GM19025 (cell line): Measurements from ENCODE around the gene KAZN.

Experiments used
- ATAC-seq: cut with Tn5 transposase; IDR thresholded peaks from one replicate; pipeline ENCODE4 v1.9.1; 2021; ENCODE audit warnings: mild to moderate bottlenecking, low read depth, moderate library complexity; ENCODE audit not compliant: unreplicated experiment

The KAZN gene

DNA sequence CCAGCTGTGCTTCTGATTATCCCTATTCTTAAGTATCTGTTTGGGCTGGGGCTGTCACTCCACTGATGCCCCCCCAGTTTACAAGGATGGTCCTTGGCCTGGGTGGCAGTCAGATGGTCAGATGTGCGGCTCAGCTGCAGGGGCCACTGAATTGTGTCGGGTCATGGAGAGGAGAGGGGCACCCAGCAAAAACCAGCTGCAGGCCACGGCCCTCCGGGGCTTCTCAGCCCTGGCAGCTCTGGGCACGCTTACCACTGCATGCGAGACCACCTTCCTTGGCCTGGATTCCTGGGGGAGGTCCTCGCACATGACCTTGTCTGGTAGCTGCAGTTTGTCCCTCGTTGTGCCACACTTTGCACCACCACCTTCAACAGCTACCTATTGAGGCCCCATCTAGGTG lies 390.2 kb downstream of the KAZN start:
- no peak for ATAC-seq

DNA sequence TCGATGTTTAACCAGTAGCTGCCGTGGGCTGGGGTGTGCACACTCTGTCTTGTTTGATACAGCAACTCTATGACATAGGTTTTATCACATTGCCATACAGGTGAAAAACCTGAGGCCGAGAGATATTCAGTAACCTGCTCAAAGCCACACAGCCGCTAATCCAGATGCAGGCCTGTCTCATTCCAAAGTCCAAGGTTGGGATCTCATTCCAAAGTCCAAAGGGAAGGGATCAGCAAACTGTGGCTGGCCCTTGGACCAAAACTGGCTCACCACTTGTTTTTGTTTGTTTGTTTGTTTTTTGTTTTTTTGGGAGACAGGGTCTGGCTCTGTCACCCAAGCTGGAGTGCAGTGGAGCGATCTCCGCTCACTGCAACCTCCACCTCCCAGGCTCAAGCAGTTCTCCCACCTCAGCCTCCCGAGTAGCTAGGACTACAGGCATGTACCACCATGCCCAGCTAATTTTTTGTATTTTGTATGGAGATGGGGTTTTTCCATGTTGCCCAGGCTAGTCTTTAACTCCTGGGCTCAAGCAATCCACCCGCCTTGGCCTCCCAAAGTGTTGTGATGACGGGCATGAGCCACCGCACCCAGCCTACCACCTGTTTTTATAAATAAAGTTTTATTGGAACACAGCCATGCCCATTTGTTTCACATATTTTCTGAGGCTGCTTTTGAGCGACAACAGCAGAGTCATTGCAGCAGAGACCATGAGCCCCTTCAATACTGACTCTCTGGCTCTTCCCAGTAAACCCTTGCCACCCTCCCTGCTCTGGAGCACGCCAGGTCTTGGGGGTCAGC lies 391.6 kb downstream of the KAZN start:
- no peak for ATAC-seq

DNA sequence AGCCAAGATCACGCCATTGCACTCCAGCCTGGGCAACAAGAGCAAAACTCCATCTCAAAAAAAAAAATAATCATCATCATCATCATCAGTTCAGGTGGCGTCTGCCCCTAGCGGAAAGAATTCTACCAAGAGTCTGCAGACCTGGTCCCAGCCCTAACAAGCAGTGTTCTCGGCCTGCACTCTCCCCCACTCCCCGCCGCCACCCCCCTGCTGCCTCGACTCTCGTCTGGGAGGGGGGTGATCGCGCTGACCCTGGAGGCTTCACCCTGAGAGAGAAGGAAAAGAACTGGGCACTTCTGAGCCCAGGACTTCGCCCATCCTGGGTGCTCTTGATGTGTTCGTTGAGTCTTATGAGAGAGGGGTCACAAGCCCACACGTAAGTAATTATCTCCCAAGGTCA lies 394.9 kb downstream of the KAZN start:
- ATAC-seq = no peak

DNA sequence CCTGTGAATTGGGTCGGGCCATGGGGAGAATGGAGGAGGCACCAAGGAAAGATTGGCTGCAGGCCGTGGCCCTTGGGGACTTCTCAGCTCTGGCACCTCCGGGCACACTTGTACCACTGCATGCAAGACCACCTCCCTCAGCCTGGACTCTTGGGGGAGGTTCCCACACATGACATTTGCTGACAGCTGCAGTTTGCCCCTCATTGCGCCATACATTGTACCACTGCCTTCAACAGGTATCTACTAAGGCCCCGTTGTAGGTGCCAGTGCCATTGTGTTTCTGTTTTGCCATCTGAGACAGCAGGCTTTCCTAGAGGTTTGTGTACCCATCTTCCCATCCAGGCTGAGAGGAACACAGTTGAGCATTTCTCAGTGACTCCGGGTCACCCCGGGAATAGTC lies 395.7 kb downstream of the KAZN start:
- ATAC-seq = no peak

DNA sequence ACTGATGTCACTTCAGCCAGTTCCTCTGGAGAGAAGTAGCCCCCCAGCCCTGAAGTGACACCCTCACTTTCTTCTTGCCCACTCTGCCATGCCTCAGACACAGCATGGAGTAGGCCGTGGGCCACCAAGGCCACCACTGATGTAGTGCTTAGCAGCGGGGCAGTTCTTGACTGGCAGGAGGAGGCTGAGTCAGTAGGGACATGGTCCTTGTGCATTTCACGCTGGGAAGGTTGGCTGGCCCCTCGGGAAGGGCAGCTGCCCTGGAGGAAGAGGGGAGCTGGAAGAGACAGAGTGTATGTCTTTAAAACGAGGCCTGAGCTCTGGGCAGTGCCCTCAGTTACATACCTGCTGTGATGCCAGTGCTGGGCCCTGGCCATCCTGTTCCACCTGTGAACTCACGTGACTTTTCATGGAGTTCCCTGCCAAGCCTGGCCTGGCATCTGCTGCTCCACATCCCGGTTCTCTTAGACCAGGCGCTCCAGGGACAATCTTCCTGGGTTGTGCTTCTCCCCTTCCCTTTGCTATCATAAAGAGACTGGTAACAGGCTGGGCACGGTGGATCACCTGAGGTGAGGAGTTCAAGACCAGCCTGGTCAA lies 396.5 kb downstream of the KAZN start:
- no peak for ATAC-seq

DNA sequence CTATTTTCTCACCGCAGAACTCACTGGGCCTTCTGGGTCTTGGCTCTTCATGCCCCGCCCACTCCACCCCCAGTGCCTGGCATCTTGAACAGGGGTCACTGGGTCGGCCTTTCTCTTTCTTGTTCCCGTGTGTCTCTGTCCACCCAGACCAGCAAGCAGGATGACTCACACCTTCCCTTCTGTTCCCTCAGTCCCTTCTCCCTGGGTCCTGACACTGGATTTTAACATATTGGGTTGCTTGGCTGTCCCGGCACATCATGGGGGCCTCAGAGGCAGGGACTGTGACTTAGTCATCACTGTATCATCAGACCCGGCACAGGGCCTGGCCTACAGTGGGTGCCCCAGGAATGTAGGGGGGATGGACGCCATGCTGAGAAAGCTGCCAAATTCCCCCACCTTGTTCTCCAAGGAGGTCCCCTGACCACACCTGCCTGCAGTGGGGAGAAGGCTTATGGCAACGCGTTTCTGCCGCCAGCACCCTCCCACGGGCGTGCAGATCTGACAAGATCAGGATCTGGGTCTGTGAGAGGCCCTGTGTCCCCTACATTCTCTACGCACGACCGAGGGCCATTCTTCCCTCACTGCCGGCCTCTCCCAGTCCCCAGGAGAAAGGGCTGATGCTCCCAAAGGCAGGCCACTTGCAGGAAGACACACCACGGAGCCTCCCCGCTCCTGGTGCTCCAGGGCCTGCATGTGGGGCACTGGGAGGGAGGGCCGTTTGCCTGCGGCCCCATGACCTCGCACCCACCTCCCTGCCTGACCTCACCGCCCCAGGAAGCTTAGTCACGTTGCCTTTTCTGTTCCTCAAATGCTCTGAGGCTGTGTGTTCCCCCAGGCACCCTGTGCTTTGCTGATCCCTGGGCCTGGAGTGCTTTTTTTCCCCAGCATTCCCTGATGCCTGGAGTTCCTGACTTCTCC lies 397.9 kb downstream of the KAZN start:
- ATAC-seq = no peak

DNA sequence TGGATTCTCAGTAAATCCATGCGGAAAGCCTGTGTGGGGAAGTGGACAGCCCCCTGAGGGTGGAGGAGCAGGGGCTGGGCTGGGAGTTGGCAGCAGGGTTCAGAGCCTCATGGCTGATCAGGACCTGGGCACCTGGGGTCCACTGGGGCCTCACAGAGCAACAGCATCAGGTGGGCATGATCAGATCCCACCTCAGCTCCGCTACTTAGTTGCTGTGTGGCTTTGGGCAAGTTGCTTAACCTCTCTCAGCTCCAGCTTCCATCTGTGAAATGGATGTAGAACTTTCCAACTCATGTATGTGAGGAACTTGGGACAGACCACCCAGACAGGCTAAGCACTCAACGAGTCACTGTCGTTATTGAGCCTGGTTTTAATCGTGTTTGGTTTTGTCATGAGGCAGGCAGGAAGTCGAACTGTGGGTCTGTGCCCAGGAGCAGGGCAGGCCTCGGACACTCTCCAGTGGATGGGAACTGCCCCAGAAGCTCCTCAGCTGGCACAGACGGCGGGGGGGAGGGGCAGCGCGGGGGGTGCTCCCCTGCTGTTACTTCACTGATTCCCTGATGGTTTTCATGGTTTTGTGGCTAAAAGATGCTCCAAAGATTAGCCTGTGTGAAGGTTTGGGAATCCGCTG lies 399.3 kb downstream of the KAZN start:
- ATAC-seq = no peak

DNA sequence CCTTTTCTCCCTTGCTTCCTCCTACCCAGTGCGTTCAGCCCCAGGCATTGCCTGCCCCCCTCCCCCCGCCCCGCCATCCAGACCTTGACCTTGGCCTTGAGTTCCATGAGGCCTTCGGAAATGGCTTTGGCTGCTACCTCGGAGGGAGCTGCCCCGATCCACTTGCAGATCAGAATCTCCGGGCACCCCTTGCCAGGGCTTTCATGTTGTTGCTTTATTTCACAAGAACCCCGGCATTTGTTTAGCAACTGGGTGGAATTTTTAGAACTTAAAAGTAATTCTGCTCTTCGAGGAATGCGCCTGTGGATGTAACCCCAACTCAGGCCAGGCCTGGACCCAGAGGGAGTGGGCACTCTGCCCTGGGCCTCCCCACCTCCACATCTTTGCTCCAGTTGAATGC lies 401.0 kb downstream of the KAZN start:
- ATAC-seq = no peak

DNA sequence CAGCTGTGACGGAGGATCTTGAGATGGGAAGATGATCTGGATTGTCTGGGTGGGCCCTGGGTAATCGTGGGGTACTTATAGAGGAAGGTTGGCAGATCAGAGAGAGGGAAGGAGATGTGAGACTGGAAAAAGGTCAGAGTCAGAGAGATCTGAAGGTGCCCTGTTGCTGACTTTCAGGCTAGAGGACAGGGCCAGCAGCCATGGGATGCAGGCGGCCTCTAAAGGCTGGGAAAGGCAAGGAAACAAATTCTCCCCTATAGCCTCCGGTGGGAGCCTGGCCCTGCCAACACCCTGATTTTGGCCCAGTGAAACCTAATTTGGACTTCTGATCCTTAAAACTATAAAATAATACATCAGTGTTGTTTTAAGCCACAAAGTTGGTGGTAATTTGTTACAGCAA lies 401.5 kb downstream of the KAZN start:
- ATAC-seq = no peak

DNA sequence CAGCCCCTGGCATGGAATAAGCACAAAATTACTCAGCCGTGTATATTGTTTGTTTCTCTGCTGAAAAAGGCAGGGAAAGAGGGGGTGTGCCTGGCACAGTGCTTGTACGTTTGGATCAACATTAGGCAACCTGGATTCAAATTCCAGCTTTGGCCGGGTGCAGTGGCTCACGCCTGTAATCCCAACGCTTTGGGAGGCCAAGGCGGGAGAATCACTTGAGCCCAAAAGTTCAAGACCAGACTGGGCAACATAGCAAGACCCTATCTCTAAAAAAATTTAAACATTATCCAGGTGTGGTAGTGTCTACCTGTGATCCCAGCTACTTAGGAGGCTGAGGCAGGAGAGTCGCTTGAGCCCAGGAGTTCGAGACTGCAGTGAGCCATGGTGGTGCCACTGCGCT lies 402.2 kb downstream of the KAZN start:
- no peak for ATAC-seq

DNA sequence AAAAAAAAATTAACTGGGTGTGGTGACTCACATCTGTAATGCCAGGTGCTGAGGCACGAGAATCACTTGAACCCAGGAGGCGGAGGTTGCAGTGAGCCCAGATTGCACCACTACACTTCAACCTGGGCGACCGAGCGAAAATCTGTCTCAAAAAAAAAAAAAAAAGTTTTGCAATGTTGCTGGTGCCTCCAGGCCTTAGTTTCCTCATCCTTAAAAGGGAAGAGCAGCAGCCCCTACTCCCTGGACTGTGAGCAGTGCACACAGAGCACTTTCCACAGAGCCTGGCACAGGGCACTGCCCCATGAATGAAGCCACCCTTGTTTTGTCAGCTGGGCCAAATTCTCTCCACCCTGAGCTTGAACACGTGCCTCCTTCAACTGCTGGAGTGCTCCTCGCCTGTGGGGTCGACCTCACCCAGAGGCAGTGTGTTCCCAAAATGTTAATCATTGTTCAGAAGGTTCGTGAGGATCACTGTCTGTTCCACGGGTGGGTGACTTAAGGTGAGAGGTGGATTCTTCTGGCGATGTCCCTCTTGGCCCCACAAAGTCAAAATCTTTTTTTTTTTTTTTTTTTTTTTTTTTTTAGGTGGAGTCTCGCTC lies 402.9 kb downstream of the KAZN start:
- ATAC-seq = no peak

DNA sequence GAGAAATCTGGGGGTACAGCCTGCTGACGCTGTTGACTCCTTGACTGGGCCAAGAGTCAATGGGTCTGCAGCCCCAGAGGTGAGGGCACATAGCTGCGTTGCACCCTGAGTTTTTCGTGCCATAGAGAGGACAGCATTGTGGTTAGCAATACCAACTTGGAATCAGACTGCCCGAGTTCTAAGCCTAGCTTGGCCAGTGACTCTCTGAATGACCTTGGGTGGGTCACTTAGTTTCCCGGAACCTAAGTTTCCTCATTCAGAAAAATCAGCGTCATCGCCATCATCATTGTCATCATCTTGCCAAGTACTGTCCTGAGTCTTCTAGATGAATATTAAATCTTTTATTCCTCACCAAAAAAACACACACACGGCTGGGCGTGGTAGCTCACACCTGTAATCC lies 403.8 kb downstream of the KAZN start:
- ATAC-seq = no peak

DNA sequence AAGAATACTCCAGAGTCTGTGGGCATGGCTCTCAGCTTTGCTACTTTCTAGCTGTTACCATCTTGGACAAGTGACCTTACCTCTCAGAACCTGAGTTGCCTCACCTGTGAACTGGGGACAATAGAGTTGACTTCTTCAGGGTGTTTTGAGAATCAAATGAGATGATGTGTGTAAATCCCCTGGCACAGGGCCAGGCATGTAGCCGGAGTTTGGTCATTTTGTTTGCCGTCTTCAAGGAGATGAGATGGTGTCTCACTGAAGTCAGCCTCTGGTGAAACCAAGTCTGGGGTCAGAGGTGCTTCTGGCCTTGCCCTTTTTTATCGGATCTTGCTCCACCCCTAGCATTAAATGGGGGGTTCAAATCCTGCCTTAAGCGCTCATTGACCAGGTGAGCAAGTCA lies 405.9 kb downstream of the KAZN start:
- no peak for ATAC-seq

DNA sequence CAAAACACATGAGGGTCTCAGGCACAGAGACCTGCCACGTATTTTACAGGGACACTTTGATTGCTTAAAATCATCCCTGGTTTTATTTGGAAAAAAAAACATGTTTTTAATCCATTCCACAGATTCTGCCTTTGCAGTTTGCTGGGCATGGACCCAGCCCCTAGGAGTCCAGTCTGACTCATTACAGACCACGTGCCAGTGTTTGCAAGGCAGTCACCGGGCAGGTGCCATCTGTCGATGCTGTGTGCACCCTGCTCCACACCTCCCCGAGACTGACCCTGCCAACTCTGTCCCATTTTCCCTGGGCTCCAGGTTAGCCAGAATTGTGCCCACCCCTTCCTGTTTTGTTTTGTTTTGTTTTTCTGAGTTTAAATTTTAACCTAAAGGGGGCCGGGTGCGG lies 406.6 kb downstream of the KAZN start:
- ATAC-seq = no peak

DNA sequence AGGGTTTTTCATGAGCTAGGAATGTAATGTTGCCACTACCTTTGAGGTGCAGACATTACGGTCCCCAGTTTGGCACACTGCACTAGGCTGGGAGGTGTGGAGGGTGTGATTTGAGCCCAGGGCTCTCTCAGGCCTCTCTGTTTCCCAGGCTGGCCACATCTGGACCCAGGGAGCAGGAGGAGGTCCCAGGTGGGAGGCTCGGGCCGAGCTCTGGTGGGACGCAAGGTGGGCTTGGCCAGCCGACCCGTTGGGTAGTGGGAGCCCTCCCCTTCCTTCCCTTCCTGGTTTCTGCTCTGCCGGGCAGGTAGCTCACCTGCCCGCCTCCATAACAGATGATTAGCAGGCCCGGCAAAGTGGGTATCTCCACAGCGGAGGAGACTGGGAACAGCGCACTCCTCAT lies 408.9 kb downstream of the KAZN start:
- ATAC-seq = no peak

DNA sequence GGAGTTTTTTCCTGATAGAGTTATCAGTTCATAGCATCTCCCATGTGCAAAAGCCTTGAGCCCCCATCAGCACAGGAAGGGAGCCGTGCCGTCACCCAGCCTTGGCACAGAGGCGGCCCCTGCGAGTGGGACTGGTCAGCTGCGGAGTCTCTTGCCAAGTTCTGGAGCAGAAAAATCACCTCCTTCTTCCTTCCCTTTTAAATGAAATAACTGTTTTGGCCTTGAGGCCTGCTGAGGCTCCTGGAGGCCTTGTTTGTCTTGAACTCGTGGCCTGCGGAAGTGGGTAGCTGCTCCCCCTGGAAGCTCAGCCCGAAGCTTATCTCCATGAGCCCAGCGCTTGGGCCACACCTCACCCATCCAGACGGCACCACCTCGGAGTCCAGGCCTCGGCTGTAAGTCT lies 409.4 kb downstream of the KAZN start:
- no peak for ATAC-seq

DNA sequence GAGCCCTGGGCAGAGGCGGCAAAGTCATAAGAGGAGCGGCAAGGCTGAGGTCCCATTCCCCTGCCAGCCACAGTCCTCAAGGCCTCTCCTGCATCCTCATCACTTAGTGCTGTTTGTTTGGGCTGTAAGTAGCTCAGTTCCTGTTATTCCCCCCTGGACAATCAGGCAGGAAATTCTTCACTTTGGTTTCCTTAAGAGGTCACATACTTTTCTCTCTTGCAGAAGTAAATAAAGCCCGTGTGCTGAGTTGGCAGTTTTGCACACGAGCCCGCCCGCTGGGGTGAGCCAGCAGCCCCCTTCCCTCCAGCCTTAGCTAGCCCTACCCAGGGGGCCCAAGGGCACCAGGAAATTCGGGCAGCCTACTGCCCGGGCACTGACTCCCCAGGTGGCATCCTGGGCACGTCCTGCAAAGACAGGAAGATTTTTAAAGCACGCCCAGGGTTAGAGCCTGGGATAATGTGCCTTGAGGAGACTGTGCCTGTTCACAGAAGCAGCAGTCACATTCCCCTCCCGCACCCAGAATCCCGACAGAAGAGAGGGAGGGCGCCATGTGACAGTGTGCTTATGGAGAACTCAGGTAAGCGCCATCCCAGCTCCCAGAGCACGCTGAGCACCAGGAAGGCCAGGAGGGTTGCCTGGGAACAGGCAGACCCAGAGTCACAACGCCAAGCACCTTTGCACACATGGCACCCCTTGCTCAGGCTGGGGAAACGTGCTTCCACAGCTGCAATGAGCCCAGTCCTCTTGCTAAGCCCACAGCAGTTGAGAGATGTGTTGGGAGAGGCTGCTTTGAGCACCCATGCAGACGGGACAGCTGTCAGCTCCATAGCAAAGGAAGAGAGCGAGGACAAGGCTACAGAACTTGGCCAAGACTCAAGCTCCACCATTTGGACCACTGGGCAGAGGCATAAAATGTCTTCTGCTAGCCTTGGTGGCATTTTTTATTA lies 410.6 kb downstream of the KAZN start:
- ATAC-seq = no peak

DNA sequence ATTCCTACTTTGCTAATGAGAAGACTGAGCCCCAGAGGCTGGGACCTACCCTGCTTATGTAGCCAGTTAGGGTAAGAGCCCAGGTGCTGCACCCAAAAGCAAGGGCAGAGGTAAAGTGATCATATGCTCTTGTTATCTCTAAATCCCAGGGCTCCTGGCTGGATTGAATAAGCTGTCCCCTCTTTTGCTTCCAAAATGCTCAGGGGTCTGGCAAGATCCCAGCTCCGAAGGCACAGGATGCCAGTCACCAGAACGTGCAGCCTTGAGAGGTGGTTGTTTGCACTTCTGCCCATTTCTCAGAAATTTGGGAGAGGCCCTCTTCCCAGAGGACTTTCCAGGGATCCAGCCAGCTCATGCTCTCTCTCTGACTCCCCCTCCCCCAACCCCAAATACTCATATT lies 412.7 kb downstream of the KAZN start:
- ATAC-seq = no peak

DNA sequence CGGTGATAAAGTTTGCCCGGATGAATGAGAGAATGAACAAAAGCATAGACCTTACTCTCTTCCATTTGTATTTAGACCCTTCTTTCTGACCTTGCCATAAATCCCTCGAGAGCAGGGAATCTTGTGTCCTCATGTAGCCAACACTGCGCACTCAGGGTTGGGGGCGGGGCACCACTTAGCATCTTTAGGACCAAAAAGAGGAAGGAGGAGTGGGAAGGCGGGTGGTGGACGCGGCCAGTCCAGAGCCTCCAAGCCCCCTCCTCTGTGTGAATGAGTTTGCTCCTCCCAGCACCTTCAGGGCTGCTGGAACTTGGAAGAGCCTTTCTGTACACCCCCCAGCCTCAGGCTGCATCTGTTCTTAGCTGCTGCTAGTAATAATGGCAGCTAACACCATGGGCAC lies 413.2 kb downstream of the KAZN start:
- no peak for ATAC-seq

DNA sequence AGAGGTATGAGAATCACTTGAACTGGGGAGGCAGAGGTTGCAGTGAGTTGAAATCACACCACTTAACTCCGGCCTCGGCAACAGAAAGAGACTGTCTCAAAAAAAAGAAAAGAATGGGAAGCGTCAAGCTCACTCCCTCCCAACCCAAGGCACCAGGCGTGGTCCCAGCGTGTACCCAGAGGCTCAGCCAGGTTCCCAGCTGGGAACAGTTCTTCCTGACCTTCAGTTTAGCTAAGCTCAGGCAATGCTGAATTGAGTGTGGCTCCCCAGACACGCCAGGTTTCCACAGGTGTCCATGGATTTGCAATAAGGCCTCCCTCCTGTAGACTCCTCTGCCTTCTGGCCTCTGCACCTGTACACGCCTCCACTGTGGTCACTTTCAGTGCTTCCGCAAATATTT lies 414.3 kb downstream of the KAZN start:
- ATAC-seq = no peak
